SU-DHL-6 (cell line): ENCODE data around the gene SPEG.
A peak's percentile ranks its signal among the peaks of the same experiment; 100 is the strongest.

ENCODE experiments used
- H2AFZ ChIP-seq: fragments of 200-600 bp; sonication (generic); 2 replicates; pipeline ENCODE4 v1.6.1; 2014; ENCODE audit warnings: low read depth, mild to moderate bottlenecking, moderate library complexity, mixed read lengths, antibody characterized with exemption, low read length; ENCODE audit not compliant: severe bottlenecking
- H3F3A ChIP-seq: fragments of 200-600 bp; shearing (Covaris generic); 2 replicates; pipeline ENCODE4 v1.6.0; 2016; ENCODE audit warnings: antibody characterized with exemption, mild to moderate bottlenecking; ENCODE audit not compliant: insufficient read depth
- H3K27ac ChIP-seq: fragments of 200-600 bp; sonication (generic); 2 replicates; pipeline ENCODE4 v1.5.1; 2016; ENCODE audit warnings: low read depth, mild to moderate bottlenecking, low read length, moderate library complexity, mixed read lengths
- H3K27me3 ChIP-seq: fragments of 200-600 bp; sonication (generic), shearing (Covaris generic); 2 replicates; pipeline ENCODE4 v1.6.0; 2014; ENCODE audit warnings: mild to moderate bottlenecking, low read length
- H3K36me3 ChIP-seq: fragments of 200-600 bp; sonication (generic); 2 replicates; pipeline ENCODE4 v1.6.1; 2014; ENCODE audit warnings: mild to moderate bottlenecking, low read length, mixed read lengths
- H3K4me2 ChIP-seq: fragments of 300-600, 200-600 bp; shearing (Covaris generic), sonication (generic); 2 replicates; pipeline ENCODE4 v1.6.0; 2014; ENCODE audit warnings: low read length, low read depth, mild to moderate bottlenecking; ENCODE audit not compliant: poor library complexity, severe bottlenecking
- H3K4me3 ChIP-seq: fragments of 200-600 bp; sonication (generic); 2 replicates; pipeline ENCODE4 v1.5.1; 2014; ENCODE audit warnings: antibody characterized with exemption, low read length, mild to moderate bottlenecking, mixed read lengths; ENCODE audit not compliant: insufficient read depth, poor library complexity, severe bottlenecking
- H3K79me2 ChIP-seq: fragments of 200-600 bp; sonication (generic); 2 replicates; pipeline ENCODE4 v1.6.1; 2014; ENCODE audit warnings: mild to moderate bottlenecking, low read length, moderate library complexity; ENCODE audit not compliant: insufficient read depth
- H3K9ac ChIP-seq: fragments of 200-600 bp; sonication (generic); 2 replicates; pipeline ENCODE4 v1.7.0; 2014; ENCODE audit warnings: mild to moderate bottlenecking, low read length
- H3K9me2 ChIP-seq: fragments of 200-600 bp; sonication (generic); replicated peaks from 2 replicates; pipeline ENCODE4 v1.6.1; 2014; ENCODE audit warnings: low read length; ENCODE audit not compliant: insufficient read depth
- H3K9me3 ChIP-seq: fragments of 200-600 bp; sonication (generic); 2 replicates; pipeline ENCODE4 v1.6.1; 2014; ENCODE audit warnings: low read length, mixed read lengths; ENCODE audit not compliant: insufficient read depth
- H4K20me1 ChIP-seq: fragments of 200-600 bp; sonication (generic); 2 replicates; pipeline ENCODE4 v1.6.1; 2014; ENCODE audit warnings: low read depth, mild to moderate bottlenecking, antibody characterized with exemption, low read length, moderate library complexity, mixed read lengths
- CTCF ChIP-seq: fragments of 200-600 bp; sonication (generic); IDR thresholded peaks from one replicate; pipeline ENCODE4 v1.5.1; 2017; ENCODE audit warnings: antibody characterized with exemption, mild to moderate bottlenecking, low read length, moderate library complexity; ENCODE audit not compliant: insufficient read depth, poor library complexity, severe bottlenecking
- EZH2phosphoT487 ChIP-seq: fragments of 200-600 bp; sonication (generic), shearing (Covaris generic); conservative IDR thresholded peaks from 2 replicates; pipeline ENCODE4 v1.6.1; 2018; ENCODE audit warnings: mild to moderate bottlenecking, antibody characterized with exemption, low read length, moderate library complexity, mixed read lengths

The SPEG gene

GRCh38 chr2:219494952-219495530 is 60.4 kb downstream of the SPEG start:
- H3K9me2 ChIP-seq, result no peaks in the 10 kb centered on the region
- H3K79me2 ChIP-seq, result peaks cover 11% of the 10 kb centered on the region; the same call in 1 of the 2 replicates
- H4K20me1 ChIP-seq, result no peaks in the 10 kb centered on the region
- no peaks in the 10 kb centered on the region for H3K9me3 ChIP-seq
- H3K4me3 ChIP-seq, result no peak overlapping the region
- H2AFZ ChIP-seq, result no peak overlapping the region
- H3K27me3 ChIP-seq, result no peaks in the 10 kb centered on the region
- TF ChIP-seq CTCF, result peak; percentile 70
- TF ChIP-seq EZH2phosphoT487, result no peak
- no peak overlapping the region for H3K27ac ChIP-seq
- H3K36me3 ChIP-seq, result no peaks in the 10 kb centered on the region
- no peaks in the 10 kb centered on the region for H3F3A ChIP-seq
- H3K4me2 ChIP-seq, result no peak overlapping the region
- H3K9ac ChIP-seq, result no peak overlapping the region

- no peaks in the 10 kb centered on the region for H3F3A ChIP-seq
- no peak overlapping the region for H3K9ac ChIP-seq
- H3K9me2 ChIP-seq, result no peaks in the 10 kb centered on the region
- no peak overlapping the region for H3K27ac ChIP-seq
- peaks cover 11% of the 10 kb centered on the region; the same call in 1 of the 2 replicates for H3K79me2 ChIP-seq
- H3K4me3 ChIP-seq, result no peak overlapping the region
- H3K9me3 ChIP-seq, result no peaks in the 10 kb centered on the region
- TF ChIP-seq CTCF, result no peak
- TF ChIP-seq EZH2phosphoT487, result no peak
- peak overlapping the region; percentile 83 for H2AFZ ChIP-seq
- H3K27me3 ChIP-seq, result no peaks in the 10 kb centered on the region
- H3K4me2 ChIP-seq, result peak overlapping the region; percentile 11
- H3K36me3 ChIP-seq, result no peaks in the 10 kb centered on the region
- no peaks in the 10 kb centered on the region for H4K20me1 ChIP-seq
Measured at GRCh38 chr2:219495531-219496122, 61.0 kb downstream of the SPEG start.

DNA sequence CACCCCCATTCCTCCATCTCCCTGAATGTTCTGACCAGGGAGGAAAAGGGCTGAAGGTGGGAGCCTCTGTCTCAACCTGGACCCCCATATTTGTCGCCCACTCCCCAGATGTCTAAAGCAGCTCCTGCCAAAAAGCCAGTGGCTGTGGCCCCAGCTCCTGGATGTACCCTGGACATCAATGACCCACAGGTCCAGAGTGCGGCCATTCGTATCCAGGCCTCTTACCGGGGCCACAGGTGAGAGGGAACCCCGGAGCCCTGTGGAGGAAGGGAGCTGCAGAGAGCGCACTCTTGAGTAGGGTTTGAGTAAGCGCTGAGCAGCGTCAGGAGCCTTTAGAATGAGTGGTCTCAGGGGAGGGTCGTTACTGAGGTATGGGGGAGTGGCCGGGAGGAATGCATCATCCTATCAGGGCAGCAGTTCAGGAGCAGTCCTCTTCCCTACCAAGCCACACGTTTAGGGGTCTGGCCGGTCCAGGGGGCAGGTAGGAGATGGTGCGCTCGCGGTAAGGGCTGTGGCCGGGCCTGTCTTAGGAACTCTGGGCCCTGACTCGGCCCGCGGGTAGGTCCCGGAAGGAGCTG is 61.7 kb downstream of the SPEG start:
- Histone ChIP-seq H3K27me3 (no peaks in the 10 kb centered on the region), H3K4me3 (no peak overlapping the region), H4K20me1 (no peaks in the 10 kb centered on the region), H2AFZ (no peak overlapping the region), H3K9ac (no peak overlapping the region), H3K4me2 (no peak overlapping the region), H3K27ac (no peak overlapping the region), H3F3A (no peaks in the 10 kb centered on the region), H3K36me3 (no peaks in the 10 kb centered on the region), H3K9me3 (no peaks in the 10 kb centered on the region), H3K9me2 (no peaks in the 10 kb centered on the region), H3K79me2 (peaks cover 11% of the 10 kb centered on the region; the same call in 1 of the 2 replicates)
- TF ChIP-seq EZH2phosphoT487 (no peak), CTCF (no peak)
